HG03460 (cell line): Measurements from ENCODE around the gene MRPL11.

Experiments
- ATAC-seq: cut with Tn5 transposase; IDR thresholded peaks from one replicate; pipeline ENCODE4 v1.9.1; 2021; ENCODE audit not compliant: unreplicated experiment

Gene MRPL11

DNA sequence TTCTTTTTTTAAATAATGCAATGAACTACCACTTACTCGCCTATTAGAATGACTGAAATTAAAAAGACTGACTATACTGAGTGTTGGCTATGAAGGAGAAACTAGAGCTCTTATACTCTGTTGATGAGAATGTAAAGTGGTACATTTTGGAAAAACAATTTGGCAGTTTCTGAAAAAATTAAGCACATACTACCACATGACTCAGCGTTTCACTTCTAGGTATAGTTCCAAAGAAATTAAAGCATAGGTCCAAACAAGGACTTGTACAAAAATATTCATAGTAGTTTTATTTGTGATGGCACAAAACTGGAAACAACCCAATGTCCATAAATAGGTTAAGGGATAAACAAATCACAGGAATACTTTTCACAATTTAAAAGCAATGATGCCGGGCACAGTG lies 44.7 kb downstream of the MRPL11 start:
- no peak for ATAC-seq

DNA sequence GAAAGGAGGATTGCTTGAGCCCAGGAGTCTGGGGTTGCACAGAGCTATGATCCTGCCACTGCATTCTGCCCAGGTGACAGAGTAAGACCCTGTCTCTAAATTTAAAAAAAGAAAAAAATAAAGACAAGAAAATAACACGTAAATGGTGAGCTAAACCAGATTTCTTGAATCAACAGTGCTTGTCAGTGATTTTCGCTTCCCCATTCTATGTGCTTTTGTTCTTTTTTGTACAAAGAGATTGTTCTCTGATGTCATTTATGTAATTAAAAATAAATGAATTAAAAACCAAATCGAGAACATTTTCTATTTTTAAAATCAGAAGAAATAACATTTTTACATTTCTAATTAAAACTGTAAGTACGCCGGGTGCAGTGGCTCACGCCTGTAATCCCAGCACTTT lies 47.3 kb downstream of the MRPL11 start:
- ATAC-seq = no peak

DNA sequence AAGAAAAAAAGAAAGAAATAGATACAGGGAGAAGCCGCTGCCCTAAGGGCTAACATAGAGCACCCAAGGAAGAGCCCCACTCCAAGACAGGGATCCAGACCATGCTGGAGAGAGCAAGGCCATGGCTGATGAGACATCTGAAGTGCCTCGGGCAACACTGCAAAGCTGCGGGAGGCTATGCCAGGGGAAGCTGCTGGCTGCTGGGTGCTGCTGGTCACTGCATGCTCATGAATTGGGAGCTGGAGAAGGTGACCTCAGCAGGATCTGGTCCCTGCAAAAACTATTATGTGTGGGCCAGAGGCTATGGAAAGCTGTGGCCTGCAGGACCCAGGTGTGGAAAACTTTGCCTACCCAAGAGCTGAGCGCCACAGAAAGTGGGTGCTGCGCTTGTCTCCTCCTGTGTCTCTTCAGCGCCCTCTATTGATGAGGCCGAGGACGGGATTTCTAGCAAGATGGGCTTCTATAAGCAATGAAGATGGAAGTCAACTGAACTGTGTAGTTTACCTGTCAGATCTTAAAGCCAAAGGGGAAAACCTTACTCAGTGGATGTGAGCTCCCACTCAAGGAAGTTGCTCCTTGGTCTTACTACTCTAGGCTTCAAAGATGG lies 49.8 kb downstream of the MRPL11 start:
- ATAC-seq = no peak

DNA sequence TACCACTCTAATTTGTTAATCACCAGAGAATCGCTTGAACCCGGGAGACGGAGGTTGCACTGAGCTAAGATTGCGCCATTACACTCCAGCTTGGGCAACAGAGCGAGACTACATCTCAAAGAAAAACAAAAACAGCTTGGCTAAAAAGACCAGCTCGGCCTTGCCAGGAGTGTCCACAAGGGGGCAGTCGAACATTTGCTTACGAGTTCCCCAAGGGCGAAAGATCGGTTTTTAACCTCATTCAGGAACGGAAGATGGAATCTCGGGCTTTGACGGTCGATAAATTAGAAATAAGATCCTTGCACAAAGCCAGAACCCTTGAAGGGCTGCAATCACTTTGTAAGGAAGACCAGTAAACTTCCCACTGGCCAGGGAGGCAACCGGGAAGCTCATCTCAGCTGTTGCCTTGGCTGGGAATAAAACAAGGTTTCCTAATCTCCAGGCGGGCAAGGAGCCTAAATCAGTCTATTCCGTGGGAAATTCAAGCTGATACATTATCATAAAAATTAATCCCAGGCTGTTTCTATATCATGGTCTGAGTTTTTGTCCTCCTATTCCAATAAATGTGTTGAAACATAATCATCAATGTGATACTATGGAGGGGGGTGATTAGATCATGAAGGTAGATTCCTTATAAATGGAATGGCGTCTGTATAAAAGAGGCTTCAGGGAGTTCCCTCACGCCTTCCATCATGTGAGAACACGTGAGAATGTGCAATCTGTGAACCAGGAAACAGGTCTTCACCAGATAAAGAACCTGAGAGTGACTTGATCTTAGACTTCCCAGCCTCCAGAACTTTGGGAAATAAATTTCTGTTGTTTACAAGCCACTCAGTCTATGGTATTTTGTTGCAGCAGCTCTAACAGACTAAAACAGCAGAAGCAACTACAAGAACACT lies 52.2 kb downstream of the MRPL11 start:
- no peak for ATAC-seq
